Right ventricle myocardium superior (tissue), 1 donor: ENCODE measurements around the gene SPATA13. TPM values are rescaled to one million over a fixed set of nuclear protein-coding genes. Genes with fewer than 3 reads are reported as not detected.

Experiments
- ATAC-seq: fragments of 200-7000 bp; cut with Tn5 transposase; one replicate; pipeline ENCODE4 v1.9.1; 2020; ENCODE audit warnings: mild to moderate bottlenecking; ENCODE audit not compliant: poor library complexity
- DNase-seq: peaks from one replicate; pipeline ENCODE4 v3.0.0-alpha.2; 2020
- intact Hi-C: fragments of 100-400 bp; cut with DNase I; formaldehyde crosslinking; loops from one replicate; pipeline ENCODE4 v1.11.2; 2022
- microRNA-seq: library from miRNA; unstranded; fragments of <30 nt; microRNA quantifications from one replicate; pipeline ENCODE4 v1.2.0, GENCODE V29; 2020
- total RNA-seq: library from RNA; stranded (reverse); fragmentation: NEBNext Ultra II Directional; extraction: Animal tissue kit (Norgen Biotek cat#: 25700); gene quantifications from one replicate; pipeline ENCODE4 v1.2.1, GENCODE V29; 2021
- donor health status: DM: no; HTN: yes; CAD: no; lungs with severe emphysema.

The SPATA13 gene
- total RNA-seq, 1 donor from 2014 or later = 8.3 TPM

DNA sequence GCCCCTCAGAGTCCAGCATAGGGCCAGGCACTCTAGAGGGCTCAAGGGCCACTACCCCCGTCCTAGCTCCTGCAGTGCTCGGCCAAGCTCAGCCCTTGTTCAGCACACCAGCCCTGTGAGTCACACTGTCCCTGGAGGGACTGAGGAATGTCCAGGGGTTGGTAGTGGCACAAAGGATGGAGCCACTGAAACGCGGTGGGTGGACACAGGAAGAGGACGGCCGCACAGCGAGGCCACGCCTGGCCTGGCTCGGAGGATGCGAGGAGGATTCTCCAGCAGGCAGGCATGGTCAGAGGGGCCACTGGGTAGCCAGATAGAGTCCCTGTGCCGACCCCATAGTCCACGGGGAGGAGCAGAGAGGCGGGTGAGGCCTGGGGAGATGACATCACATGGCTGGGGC, 194.6 kb downstream of the SPATA13 start:
- intact Hi-C loops = no loop called here
- DNase-seq = no peak
- ATAC-seq = no peak

DNA sequence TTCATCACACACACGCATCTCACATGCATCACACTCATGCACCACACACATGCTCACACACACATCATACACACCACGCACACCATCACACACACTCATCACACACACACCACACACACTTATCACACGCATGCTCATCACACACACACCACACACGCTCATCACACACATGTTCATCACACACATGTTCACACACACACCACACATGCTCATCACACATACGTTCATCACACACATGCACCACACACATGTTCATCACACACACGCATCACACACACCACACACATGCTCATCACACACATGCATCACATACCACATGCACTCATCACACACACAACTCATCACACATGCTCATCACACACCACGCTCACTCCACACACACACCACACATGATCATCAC, 195.8 kb downstream of the SPATA13 start:
- DNase-seq = no peak
- no peak for ATAC-seq
- intact Hi-C loops = no loop called here

Small RNA genes within 50 kb of the gene (microRNA-seq; reads per million reads assigned to microRNA genes)
- gene MIR2276 = not detected

Other genes starting within 250 kb of the SPATA13 start
- 2.5 TPM for gene C1QTNF9, start 148.9 kb downstream of the SPATA13 start, total RNA-seq